GM18499 (cell line): ENCODE results near the gene RGS5.

Experiments
- ATAC-seq: cut with Tn5 transposase; IDR thresholded peaks from one replicate; pipeline ENCODE4 v1.9.1; 2021; ENCODE audit warnings: moderate number of reproducible peaks; ENCODE audit not compliant: insufficient read depth, unreplicated experiment

The RGS5 gene

DNA sequence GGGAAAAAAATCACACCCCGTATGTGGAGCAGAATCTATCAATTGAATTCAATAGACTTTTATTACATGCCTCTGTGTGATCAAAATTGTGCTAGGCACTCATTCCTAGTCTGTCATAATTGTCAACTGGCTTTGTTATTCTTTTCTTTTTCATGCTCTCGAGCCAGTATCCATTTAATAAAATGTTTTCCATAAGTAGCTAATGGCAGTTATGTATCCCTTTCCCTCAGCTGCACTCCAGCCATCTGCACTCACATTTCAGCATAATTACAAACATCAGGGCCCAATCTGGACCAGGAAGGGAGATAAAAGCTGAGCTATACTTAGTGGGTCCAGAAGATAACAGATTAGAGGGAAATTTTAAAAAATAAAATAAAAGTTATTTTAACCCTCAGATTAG, 15.9 kb downstream of the RGS5 start:
- no peak for ATAC-seq

DNA sequence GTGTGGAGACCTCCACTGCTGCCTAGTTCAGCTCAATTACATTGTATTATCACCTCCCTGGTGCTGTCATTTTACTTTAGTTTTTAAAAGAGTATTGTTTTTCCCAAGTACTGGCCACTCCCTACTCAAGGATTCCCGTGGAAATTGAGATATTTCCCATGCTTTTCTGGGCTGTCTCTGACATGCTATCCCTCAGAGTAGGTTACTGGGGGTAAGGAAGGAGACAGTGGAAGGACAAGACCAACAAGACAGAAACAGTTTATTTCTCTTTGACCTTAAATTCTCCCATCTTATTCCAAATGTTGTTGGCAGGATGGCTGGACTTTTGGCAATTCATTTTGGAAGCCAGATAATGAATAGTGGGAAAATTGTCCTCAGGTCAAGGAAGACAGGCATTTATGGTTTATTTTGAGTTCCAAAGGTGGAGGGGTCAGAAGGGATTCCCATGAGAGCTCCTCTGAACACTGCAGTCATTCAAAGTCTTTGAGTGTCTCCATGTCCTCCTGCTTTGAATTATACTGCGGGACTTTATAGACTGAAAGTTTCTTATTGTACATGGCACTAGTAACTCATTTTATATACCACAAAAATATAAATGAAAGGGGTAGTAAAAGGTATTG, 20.3 kb downstream of the RGS5 start:
- ATAC-seq = no peak

DNA sequence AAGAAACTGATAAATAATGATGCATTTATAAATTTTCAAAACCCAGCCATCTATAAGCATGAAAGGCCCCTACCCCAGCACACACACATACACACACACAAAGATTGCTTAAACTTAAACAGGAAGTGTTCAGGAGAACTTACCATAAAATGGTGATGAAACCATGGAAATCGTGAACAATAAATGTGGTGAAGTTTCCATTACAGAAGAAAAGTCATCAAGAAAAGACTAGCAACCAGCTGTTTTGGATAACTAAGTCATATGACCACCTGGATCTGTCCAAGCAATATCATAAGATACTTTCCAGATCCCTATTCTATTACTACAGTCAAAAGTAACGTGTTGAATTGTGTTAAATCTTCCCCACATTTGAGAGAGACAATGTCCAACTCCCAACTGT, 24.1 kb downstream of the RGS5 start:
- no peak for ATAC-seq

DNA sequence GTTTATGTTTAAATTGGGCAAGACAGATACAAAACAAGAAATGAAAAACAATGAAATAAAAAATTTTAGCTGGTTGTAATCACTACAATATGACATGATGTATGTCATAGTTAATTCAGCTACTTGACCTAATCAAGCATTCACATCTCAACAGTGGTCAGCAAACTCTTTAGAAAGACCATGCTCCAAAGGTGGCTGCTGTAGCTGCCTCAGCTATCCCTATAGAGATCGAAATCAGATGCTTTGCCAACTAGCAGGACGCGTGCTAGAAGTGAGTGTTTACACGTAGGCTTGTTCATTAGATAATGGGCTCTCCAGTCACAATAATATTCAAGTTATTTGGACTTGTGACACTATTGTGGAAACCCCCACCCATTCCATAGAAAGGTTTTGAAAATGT, 25.9 kb downstream of the RGS5 start:
- ATAC-seq = no peak

DNA sequence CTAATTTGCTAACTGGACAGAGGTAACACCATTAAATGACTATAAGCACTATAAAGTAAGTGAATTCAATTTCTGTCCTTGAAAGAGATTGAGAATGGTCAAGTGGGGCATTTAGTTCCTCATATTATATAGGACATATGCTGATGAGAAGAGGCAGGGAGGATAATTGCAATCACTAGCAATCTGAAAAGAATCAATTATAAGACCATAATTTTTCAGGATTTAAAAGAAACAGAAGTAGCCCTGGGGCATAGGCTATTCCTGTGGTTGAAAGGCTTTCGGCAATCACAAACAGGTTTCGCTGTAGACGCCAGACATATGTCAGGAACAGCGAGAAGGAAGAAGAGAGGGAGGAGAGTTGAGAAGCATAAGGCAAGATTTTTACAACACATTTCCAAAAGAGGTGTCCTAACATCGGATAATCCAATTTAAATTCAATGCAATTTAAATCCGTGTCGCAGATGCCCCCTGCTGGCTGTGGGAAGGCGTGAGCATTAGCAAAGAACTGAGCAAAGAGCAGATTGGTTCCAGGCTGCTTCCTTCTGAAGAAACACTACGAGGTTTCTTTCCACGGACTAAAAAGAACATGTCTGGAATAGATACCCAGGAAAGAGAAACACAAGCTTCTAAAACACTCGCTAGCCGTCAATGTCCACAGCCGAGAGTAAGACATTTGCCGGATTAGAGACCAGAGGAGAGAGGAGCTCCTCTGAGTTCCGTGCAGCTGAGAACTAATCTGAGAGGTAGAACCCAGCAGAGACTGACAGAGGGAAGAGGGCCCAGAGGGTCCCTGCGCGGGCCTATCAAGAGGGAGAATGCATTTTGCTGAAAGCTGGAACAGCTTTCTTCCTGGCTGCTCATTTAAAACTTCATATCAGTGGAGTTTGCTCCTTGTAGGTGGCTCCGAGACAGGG, 27.9 kb downstream of the RGS5 start:
- no peak for ATAC-seq

DNA sequence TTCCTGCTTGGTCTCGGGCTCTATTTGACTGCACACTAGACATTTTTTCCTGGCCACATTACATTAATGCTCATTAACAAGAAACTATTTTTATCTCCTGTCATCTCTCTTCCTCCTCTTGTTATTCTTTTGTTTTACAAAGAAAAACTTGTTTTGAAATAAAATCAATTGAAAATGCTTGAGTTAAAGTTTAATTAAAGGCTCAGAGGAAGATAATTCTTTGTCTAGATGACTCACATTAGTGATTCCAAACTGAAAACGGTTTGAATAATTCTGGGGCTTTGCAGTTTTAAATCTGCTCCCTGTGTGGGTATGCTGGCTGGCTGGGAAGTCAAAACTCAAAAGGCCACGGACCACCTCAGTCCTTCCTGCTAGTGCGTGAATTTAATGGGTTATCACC, 29.6 kb downstream of the RGS5 start:
- no peak for ATAC-seq

DNA sequence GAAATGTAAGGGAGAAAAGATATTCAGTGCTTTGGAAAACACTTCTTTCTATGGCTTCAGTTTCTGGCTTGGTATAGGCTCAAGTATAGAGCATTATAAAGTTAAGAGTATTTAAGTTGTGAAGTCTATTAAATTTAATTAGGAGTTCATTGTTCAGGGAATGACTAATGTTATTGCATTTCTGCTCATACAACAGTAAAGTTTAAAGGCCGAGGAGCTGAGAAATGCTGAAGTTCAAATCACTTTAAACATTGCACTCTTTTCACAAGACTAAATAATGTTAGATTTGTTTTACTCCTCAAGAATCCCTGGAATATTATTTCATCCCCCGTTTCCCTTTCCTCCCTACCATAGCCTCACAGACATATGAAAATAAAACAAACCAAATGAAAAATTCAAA, 30.1 kb downstream of the RGS5 start:
- ATAC-seq = no peak

DNA sequence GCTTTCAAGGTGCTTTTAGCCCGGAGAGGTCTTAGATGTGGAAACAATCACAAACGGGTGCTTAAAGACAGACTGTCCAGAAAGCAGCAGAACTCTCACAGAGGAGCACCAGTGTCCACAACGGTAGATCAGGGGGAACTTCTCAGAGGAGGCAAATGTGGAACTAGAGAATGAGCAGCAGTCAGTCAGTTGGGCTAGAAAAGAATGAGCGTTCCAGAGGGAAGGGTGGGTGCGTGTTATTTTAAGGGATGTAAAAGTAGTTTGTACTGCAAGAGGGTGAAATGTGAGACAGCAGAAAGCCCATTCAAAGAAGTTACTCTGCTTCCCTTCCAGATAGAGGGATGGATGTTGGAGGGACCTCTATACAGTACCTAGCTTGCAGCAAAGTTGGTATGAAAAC, 30.9 kb downstream of the RGS5 start:
- no peak for ATAC-seq

DNA sequence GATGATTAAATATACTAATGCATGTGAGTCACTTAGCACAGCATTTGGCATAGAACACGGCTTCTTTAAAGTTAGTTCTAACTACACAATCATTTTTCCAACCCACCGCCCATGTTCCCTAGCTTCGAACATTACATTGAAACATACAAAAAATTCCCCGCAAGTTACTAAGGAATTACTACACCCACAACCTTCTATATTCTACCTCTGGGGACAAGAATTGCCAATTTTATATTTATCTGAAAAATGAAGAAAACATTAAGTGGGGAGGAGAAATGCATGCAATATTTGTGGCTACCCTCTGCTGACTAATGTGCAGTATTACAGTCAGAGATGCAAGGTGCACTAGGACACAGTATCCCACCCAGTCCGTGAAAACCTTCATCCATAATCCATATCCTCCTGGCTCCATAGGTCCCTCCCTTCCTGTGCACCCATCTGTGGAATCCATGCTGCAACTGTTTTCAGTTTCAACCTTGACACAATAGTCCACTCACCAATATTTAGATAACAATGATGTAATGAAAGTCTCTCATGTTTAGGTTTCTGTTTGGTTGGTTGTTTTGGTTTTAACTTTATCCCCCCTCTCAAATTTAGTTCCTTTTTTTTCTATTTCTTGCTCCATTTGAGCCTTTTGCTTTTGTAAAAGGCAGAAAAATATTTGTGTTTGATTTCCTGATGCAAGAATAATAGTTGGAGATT, 31.6 kb downstream of the RGS5 start:
- no peak for ATAC-seq

DNA sequence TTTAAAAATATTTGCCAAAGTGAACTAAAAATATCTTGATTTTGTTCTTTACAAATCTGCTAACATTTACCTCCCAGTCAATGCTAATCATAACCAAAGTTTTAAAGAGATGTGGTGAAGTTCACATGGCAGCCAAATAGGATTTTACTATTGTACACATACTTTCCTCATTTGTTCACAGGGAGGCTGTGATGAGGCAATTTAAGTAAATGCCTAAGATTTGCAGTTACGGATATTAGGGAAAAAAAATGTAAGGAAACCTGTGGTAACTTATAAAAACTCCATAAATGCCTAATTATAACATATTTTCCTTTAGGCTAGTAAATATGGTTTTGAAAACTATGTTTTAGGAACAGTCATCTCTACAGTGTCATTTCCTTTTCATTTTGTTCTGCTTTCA, 32.4 kb downstream of the RGS5 start:
- ATAC-seq = no peak

DNA sequence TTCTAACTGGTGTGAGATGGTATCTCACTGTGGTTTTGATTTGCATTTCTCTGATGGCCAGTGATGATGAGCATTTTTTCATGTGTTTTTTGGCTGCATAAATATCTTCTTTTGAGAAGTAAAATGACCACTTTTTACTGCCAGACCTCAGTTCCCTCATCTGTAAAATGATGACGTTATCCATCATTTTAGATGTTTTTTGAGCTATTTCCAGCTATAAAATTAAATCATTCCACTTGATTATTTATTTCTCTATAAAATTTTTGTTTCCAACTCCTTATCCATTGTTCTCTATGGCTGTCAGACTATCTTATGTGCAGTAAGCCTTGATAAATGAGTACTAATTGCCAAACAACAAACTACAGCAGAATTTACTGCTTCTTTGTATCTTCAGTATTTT, 33.2 kb downstream of the RGS5 start:
- no peak for ATAC-seq

DNA sequence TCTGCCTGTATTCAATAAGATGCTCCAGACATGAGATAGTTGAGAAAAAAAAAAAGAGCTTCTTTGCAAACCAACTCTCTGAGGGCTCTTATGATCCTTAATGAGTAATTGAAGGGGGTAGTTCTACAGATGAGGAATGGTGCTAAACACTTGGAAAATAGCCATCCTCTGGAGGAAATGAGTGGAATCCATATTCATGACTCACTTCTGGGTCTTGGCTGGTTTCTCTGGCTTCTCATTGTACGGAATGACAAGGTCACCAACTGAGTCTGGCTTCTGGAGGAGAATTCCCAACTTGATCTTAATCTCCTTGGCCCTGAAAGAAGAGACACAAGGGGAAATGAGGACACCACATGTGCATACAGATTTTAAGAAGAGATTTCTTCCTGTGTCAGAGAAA, 34.7 kb downstream of the RGS5 start:
- ATAC-seq = no peak

DNA sequence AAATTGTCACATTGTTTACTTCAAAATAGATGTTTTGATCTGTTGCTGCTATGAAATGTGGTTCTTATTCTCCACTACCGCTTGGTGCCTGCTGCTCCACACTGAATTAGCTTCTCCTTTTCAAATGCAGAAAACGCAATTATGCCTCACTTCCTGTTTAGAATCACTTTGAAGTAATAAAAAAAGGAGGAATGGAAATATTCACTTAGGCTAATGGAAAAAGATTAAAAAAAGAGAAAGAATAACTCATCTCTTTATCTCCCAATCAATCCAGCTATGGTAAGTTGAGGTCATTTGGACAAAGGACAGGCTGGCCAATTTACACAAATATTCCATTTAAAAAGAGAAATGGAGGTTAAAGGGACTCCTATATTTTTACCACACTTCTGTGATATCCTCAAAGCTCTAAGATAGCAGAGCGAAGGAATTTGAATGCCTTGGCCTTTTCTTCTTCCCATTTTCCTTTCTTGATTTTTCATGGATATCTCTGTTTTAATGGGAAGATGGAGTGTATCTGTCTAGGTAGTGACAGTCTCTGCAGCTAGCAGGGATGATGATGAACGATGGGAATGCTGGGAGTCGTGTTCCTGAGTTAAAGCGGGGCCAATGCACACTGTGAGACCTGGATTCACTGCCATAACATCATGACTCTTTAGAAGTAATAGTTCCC, 35.7 kb downstream of the RGS5 start:
- ATAC-seq = no peak

DNA sequence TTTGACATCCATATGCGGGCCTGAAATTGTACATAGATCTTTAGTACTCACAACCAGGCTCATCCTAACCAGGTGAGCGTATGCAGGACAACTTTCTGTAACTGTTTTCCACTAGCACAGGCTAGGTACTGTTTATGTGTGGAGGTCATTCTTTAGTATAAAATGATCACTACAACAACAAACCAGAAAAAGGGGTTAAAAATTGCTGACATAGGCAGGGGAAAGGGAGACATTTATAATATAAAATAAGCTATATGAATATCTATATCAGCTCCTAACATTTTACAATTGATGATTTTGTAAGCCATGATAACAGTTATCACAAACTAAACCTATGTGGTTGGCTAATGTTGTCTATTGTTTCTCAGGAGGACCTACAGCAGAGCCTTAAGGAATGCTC, 37.6 kb downstream of the RGS5 start:
- ATAC-seq = no peak

DNA sequence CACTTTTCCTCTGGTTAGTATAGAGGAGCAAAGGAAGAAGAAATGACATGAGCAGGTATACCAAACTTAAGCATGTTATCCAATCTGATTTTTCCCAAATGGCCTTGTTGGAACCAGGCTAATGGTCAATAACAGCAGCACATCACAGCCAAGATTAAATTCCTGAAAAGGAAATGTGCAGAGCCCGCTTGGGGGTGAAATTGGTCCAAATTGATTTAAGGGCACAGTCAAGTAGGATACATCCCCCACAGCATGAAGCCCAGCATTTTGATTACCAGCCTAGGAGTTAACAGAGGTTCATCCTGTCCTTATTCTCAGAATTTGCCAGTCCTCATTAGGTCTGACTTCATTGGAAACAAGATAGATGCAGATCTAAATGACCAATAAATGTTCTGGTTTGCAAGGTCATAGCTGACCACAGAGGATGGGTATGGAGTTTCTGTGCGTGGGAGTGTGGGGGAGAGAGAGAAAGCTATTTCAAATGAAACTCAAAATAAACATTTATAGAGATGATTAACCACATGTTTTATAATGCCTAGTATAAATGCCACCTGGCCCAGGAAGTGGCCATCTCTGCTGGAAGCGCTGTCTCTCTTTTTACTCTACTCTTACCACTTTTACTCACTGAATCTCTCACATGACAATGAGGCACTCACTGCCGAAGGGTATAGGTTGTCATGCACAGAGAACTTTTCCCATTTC, 38.7 kb downstream of the RGS5 start:
- ATAC-seq = no peak

DNA sequence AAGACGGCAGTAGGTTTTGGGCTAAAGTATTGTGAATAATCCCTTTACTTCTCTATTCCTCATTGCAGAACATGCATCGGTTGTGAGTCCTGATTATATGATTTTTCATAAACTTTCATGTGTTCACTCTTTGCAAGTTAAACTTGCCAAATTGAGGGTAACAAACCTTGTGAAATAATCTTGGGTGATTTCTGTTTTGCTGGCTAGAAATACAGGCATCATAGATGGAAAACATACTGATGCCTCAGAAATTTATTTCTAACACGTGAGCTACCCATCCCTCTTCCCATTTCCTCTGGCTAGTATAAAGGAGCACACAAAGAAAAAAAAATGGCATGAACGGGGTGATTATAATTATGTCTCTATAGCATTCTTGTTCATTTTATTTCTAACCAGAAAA, 39.6 kb downstream of the RGS5 start:
- no peak for ATAC-seq

DNA sequence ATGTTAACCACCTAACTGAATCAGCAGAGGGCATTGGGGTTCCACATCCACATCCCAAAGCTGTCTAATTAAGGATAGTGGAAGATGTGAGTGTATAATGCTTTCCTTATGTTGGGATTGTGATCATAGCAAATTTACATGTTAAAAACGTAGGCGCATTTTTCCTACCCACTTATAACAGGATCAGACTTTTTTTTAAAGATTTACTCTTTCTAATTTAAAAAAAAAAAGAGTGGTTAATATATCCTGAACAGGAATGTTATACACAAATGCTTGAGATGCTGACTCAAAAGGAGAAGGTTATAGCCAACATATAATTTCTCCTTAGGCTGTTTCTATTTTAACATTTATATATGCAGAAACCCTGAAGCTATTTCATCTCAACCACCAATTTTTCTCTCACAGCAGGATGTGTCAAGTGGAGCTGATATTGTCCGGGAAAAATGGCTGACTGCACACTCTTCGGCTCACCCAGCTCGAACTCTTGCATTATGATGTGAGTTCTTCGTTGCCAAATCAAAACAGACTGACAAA, 40.3 kb downstream of the RGS5 start:
- ATAC-seq = no peak

DNA sequence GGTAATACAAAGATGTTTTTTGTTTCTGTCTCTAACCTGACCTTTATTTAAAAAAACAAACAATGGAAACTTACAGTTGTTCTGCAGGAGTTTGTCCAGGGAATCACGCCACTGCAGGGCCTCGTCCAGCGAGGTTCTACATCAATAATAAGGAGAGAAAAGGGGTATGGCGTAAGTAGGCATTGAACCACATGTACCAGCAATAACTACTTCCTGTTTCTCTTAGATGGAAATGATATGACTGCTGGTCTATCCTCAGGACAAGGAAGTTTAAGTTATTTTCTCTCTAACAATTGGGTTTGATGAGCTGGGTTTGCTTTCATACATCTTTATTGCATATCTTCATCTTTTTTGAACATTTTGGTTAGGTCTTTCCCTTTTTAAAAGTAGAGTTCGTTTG, 40.9 kb downstream of the RGS5 start:
- no peak for ATAC-seq

DNA sequence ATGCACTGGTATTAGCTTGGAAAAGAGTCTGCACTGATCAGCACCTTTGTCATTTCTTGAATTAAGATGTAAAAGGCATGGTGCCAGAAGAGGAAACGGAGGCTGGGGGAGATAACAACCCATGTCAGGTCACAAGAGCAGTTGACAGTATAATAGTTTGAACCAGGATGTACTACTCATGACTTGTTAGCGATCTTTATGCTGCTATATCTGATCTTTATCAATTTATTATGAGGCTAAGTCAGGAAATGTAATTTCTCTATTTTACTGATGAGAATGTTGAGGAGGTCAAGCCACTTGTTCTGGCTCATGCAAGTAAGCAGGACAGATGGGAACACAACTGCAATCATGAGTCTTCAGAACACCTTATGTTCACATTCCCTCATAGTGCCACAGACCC, 41.4 kb downstream of the RGS5 start:
- no peak for ATAC-seq

DNA sequence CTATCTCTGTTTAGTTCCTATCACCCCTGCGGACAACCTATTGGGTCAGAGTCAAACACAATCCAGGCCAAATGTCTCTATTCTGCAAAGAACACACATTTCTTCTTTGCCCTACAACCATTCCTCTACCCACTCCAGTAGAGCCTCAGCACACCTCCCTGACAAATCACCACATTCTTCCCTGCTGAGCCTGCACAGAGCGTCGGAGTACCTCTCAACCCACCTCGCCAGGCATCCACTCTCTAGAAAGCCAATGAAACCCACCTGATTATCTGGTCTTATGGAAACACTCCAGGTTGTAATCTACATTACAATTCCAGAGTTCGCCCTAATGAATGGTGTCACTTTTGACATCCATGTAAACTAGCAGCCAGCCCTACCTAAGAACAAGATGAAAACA, 47.1 kb downstream of the RGS5 start:
- no peak for ATAC-seq
